ENCODE results near the gene HSPA4L.

GRCh38 chr4:127737295-127737694 is 44.8 kb upstream of the HSPA4L start:
- TF ChIP-seq EZH2 (IDR thresholded peaks at IDR 0.05) = no peak
- TF ChIP-seq POLR2AphosphoS5 (IDR thresholded peaks at IDR 0.05; ENCODE audit: borderline replicate concordance, low read depth, low read length) = no peak
